GM19043 (cell line): Measurements from ENCODE around the gene ESRRG.
"Not testable (repeated sequence)": the region's sequence is repeated elsewhere in the genome, so short reads cannot be mapped to it uniquely, and the experiment has no call there.

Experiments
- ATAC-seq: cut with Tn5 transposase; IDR thresholded peaks from one replicate; pipeline ENCODE4 v1.9.1; 2021; ENCODE audit warnings: low read depth; ENCODE audit not compliant: unreplicated experiment

ESRRG gene

DNA sequence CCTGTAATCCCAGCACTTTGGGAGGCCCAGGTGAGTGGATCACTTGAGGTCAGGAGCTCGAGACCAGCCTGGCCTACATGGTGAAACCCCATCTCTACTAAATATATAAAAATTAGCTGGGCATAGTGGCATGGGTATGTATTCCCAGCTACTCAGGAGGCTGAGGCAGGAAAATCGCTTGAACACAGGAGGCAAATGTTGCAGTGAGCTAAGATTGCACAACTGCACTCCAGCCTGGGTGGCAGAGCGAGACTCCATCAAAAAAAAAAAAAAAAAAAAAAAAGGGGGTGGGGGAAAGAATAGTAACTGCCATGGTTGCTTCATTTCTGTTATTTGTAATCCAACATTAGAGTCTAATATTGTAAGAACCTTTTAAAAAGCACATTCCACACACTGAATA, 193.4 kb downstream of the ESRRG start:
- not testable (repeated sequence) for ATAC-seq

GRCh38 chr1:216528816-216529215, 194.4 kb downstream of the ESRRG start:
- peak; percentile 78 for ATAC-seq

GRCh38 chr1:216523449-216524190, 199.6 kb downstream of the ESRRG start:
- no peak for ATAC-seq

- ATAC-seq, result no peak
Observed at GRCh38 chr1:216523043-216523442, 200.2 kb downstream of the ESRRG start.

DNA sequence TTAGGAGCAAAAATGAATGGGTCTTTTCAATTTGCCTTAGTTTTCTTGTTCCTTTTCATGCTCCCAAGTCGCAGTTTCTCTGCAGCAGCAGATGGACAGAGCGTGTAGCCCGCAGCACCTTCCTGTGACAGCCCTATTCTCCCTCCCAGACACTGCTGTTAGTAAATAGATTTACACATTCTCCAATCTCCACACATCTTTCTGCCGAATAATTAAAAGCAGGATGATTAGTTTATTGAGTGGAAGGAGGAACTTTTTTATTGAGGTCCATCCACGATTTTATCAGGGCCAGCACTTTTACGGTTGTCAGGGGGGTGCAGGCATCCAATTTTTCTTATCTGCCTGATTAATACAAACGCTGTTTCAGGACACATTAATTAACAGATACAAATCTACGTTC, 201.8 kb downstream of the ESRRG start:
- no peak for ATAC-seq

GRCh38 chr1:216518844-216519627, 204.2 kb downstream of the ESRRG start:
- ATAC-seq, result no peak

GRCh38 chr1:216502528-216503162, 220.6 kb downstream of the ESRRG start:
- ATAC-seq, result no peak

DNA sequence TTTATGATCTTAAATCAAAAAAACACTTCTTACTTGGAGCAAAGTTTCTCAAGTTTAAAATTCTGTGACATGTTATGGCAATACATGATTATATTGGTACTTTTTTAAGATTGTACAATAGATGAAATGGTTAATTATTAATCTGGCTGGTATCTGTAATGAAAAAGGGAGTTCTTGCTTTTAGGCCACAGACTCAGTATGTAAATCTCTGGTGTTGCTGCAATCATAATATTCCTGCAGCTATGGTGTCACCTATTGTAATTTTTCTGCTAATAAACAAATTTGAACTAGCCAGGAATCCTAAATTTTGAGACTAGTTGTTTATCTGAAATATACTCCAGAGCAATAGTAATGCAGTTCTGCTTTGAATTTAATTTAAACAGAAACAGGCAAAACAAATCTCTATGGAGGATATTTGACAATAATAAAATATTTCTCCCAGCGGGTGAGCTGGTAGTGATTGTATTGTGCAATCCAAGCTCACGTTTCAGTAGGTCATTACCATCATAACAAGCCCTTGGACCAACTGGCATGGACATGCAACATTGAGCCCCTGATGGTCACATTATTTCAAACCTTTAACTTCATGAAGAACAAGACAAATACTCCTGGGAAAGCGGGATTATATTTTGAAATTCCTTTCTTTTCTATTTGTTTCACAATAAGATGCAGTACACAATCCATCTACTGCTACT, 222.8 kb downstream of the ESRRG start:
- no peak for ATAC-seq

- no peak for ATAC-seq
Observed at GRCh38 chr1:216499581-216500272, 223.5 kb downstream of the ESRRG start.

DNA sequence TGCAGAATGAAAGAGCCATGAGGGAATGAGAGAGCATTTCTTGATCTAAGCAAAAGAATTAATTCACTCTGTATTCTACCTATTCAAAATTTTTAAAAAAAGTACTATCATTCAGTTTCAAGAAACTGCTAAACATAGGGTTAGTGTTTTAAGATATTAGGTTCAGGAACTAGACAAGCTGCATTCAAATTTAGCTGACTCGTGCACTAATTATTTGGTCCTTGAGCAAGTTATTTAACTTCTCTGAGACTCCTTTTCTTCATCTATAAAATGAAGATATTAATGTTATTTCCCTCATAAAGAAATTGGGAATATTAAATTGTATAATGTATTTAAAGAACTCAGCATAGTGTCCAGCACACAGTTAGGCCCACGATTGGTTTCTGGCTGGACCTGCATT, 225.0 kb downstream of the ESRRG start:
- ATAC-seq, result no peak

DNA sequence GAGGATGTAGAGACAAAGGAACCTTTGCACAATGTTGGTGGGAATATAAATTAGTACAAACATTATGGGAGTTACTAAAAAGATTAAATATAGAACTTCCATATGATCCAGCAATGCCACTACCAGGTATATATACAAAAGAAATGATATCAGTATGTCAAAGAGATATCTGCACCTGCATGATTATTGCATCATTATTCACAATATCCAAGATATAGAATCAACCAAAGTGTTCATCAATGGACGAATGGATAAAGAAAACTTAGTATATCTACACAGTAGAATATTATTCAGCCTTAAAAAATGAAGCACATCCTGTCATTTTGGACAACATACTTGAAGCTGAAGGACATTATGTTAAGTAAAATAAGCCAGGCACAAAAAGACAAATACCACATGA, 238.2 kb downstream of the ESRRG start:
- no peak for ATAC-seq

- ATAC-seq, result no peak
Observed at GRCh38 chr1:216483672-216484401, 239.4 kb downstream of the ESRRG start.

DNA sequence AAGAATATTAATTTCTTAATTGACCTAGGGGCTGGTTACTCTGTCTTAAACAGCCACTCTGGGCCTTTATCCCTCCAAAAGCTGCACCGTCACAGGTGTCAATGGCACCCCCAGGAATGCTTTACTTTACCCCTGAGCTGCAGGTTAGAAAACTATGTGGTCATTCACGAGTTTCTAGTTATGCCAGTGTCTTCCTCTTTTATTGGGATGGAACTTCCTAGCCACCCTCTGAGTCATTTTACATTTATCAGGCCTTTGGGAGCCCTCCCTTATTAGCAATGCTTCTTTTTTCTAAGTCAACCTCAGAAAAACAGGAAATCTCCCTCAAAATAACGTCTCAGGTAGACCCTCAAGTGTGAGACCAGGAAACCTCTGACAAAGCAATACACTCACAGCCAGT, 240.6 kb downstream of the ESRRG start:
- no peak for ATAC-seq

DNA sequence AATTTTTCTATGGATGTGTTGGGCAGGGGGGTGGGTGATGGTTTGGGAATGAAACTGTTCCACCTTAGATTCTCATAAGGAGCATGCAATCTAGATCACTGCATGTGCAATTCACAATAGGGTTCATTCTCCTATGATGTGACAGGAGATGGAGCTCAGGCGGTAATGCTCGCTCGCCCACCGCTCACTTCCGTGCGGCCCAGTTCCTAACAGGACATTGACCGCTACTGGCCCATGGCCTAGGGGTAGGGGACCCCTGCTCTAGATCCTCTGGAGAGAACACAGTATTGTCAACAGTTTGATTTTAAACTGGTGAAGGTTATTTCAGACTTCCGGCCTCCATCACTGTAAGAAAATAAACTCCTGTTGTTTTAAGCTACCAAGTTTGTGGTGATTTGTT, 245.0 kb downstream of the ESRRG start:
- no peak for ATAC-seq

DNA sequence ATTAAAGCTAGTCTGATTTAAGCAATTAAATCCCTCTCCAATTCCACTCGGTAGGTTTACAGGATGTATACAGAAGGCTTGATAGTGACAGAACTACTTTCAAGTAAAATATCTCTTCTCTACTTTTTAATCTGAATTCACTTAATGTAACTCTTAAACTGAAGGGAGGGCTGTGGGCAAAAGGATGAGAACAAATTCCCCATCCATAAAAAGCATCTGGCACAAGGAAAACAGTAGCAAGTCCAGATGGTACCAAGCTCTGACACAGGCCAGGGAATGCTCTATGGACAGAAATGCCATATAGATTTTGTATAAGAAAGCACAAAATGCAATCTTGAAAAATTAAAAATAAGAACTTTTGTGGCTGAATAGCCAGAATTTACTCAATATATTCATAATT, 246.9 kb downstream of the ESRRG start:
- ATAC-seq, result no peak

DNA sequence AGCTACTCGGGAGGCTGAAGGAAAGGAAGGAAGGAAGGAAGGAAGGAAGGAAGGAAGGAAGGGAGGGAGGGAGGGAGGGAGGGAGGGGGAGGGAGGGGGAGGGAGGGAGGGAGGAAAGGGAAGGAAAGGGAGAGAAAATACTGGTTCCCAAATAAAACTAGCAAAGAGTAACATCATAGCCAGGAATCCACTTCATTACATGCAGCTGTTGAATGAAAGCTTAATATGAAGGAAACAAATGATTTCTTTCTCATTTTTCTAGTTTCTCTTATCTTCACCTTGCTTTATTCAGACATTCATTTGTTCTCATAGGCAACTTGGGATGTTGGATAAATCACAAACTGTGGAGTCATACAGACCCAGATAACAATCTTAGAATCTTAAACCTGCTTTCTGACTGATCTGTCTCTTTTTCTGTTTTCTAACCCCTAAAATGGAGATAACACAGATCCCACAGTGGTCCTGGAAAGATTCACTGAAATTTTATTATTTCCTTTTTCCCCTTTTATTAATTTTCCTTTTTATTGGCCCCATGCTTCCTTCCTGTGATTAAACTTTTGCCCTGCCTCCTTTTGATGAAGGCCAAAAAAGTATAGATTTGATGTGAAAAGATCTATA, 247.5 kb downstream of the ESRRG start:
- ATAC-seq, result no peak

- ATAC-seq, result no peak
Observed at GRCh38 chr1:216466162-216466801, 256.9 kb downstream of the ESRRG start.

DNA sequence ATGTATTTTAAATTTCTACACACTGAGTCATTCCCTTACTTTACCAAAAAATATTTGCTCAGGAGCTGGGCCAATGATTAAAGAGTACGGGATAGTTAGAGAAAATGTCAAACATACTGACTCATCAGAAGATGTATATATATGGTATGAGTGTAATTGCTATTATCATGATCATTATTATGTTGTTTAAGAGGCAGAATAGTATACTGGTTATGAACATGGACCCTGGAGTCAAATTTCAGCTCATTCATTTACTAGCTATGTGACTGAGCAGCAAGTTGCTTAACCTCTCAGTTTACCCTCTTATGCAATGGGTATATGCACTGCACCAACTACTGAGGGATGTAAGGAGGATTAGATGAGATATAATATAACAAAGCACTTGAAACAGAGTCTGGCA, 258.7 kb downstream of the ESRRG start:
- ATAC-seq, result no peak
